ENCODE results near the gene ATRN. TPM values are rescaled to one million over a fixed set of nuclear protein-coding genes. Genes with fewer than 3 reads are reported as not detected.
A peak's percentile ranks its signal among the peaks of the same experiment; 100 is the strongest.

Gene ATRN
- total RNA-seq, 2 experiments from 2014 or later, result 0.09 to 4.5 TPM

- BruUV-seq (replicated peaks), result no TSS peak
- no peak overlapping the region for H3K27ac ChIP-seq (ENCODE audit: low read depth, low read length, poor library complexity, severe bottlenecking)
- H3K9me3 ChIP-seq (ENCODE audit: low read length), result no peaks in the 10 kb centered on the region
- peaks cover 8% of the 10 kb centered on the region for H3K4me1 ChIP-seq (ENCODE audit: insufficient read depth, low read length, poor library complexity, severe bottlenecking)
- no peak overlapping the region; the same call in 1 of the 2 replicates for H2AFZ ChIP-seq (ENCODE audit: low read length)
- peak; percentile 48 for DNase-seq (ENCODE audit: low spot score)
- H3K9me2 ChIP-seq (ENCODE audit: insufficient read depth, low read length), result no peaks in the 10 kb centered on the region
- H3K4me3 ChIP-seq (ENCODE audit: low read depth, low read length, poor library complexity, severe bottlenecking), result no peak overlapping the region
- H3K36me3 ChIP-seq (ENCODE audit: insufficient read depth, low read length), result no peaks in the 10 kb centered on the region
- H3K4me2 ChIP-seq (ENCODE audit: low read length), result no peak overlapping the region
- POLR2A ChIA-PET, result no interaction called here
- H4K20me1 ChIP-seq (ENCODE audit: insufficient read depth, low read length), result no peaks in the 10 kb centered on the region
- intact Hi-C loops (cut with micrococcal nuclease; ENCODE audit: unreplicated experiment), result loop anchor here (10.0 kb wide), 1 partner anchor 63 kb away; the partner anchor contains the start of gene SIGLEC1
- CTCF ChIA-PET (ENCODE audit: unreplicated experiment), result no interaction called here
- H3K79me2 ChIP-seq (ENCODE audit: insufficient read depth, low read depth, low read length), result no peaks in the 10 kb centered on the region
- no peak for TF ChIP-seq EZH2phosphoT487 (IDR thresholded peaks at IDR 0.05; ENCODE audit: borderline replicate concordance, low read depth, low read length)
- TF ChIP-seq CTCF (conservative IDR thresholded peaks at IDR 0.05; ENCODE audit: low read length), result no peak
These were observed 181.4 kb downstream of the ATRN start for GRCh38 chr20:3652221-3652620.

- DNase-seq (ENCODE audit: low spot score), result peak; percentile 8
- ChIA-PET POLR2A (interaction anchor here (0.7 kb wide), 2 partner anchors 67 to 597 kb away, joined by 3 read pairs; no protein-coding TSS in a partner anchor), CTCF (ENCODE audit: unreplicated experiment) (no interaction called here)
- Histone ChIP-seq H3K4me1 (ENCODE audit: insufficient read depth, low read length, poor library complexity, severe bottlenecking) (peaks cover 8% of the 10 kb centered on the region), H3K79me2 (ENCODE audit: insufficient read depth, low read depth, low read length) (no peaks in the 10 kb centered on the region), H3K36me3 (ENCODE audit: insufficient read depth, low read length) (no peaks in the 10 kb centered on the region), H2AFZ (ENCODE audit: low read length) (no peak overlapping the region; the same call in 1 of the 2 replicates), H4K20me1 (ENCODE audit: insufficient read depth, low read length) (no peaks in the 10 kb centered on the region), H3K27ac (ENCODE audit: low read depth, low read length, poor library complexity, severe bottlenecking) (no peak overlapping the region), H3K4me3 (ENCODE audit: low read depth, low read length, poor library complexity, severe bottlenecking) (no peak overlapping the region), H3K9me2 (ENCODE audit: insufficient read depth, low read length) (no peaks in the 10 kb centered on the region), H3K9me3 (ENCODE audit: low read length) (no peaks in the 10 kb centered on the region), H3K4me2 (ENCODE audit: low read length) (no peak overlapping the region)
- intact Hi-C loops (cut with micrococcal nuclease; ENCODE audit: unreplicated experiment), result loop anchor here (10.0 kb wide), 1 partner anchor 62 kb away; the partner anchor contains the start of gene SIGLEC1
- TF ChIP-seq EZH2phosphoT487 (IDR thresholded peaks at IDR 0.05; ENCODE audit: borderline replicate concordance, low read depth, low read length) (no peak), CTCF (conservative IDR thresholded peaks at IDR 0.05; ENCODE audit: low read length) (no peak)
- BruUV-seq (replicated peaks), result no TSS peak
These were observed 182.1 kb downstream of the ATRN start for GRCh38 chr20:3652676-3653596.

GRCh38 chr20:3653921-3654320, 183.1 kb downstream of the ATRN start:
- Histone ChIP-seq H2AFZ (ENCODE audit: low read length) (no peak overlapping the region), H3K4me3 (ENCODE audit: low read depth, low read length, poor library complexity, severe bottlenecking) (no peak overlapping the region), H3K4me2 (ENCODE audit: low read length) (no peak overlapping the region), H3K27ac (ENCODE audit: low read depth, low read length, poor library complexity, severe bottlenecking) (no peak overlapping the region), H4K20me1 (ENCODE audit: insufficient read depth, low read length) (no peaks in the 10 kb centered on the region), H3K9me3 (ENCODE audit: low read length) (no peaks in the 10 kb centered on the region), H3K9me2 (ENCODE audit: insufficient read depth, low read length) (no peaks in the 10 kb centered on the region), H3K4me1 (ENCODE audit: insufficient read depth, low read length, poor library complexity, severe bottlenecking) (peaks cover 9% of the 10 kb centered on the region), H3K79me2 (ENCODE audit: insufficient read depth, low read depth, low read length) (no peaks in the 10 kb centered on the region), H3K36me3 (ENCODE audit: insufficient read depth, low read length) (no peaks in the 10 kb centered on the region)
- CTCF ChIA-PET (ENCODE audit: unreplicated experiment), result no interaction called here
- no TSS peak for BruUV-seq (replicated peaks)
- no peak for TF ChIP-seq EZH2phosphoT487 (IDR thresholded peaks at IDR 0.05; ENCODE audit: borderline replicate concordance, low read depth, low read length)
- TF ChIP-seq CTCF (conservative IDR thresholded peaks at IDR 0.05; ENCODE audit: low read length), result no peak
- no peak for DNase-seq (ENCODE audit: low spot score)
- intact Hi-C loops (cut with micrococcal nuclease; ENCODE audit: unreplicated experiment), result loop anchor here (10.0 kb wide), 1 partner anchor 61 kb away; the partner anchor contains the start of gene SIGLEC1
- POLR2A ChIA-PET, result interaction anchor here (0.5 kb wide), 1 partner anchor 66 kb away, joined by 5 read pairs; no protein-coding TSS in a partner anchor

All from OCI-LY7 (cell line).